Osteoblast (primary cell): ENCODE data around the gene FKBP11. TPM values are rescaled to one million over a fixed set of nuclear protein-coding genes. Genes with fewer than 3 reads are reported as not detected.
A peak's percentile ranks its signal among the peaks of the same experiment; 100 is the strongest.

ENCODE experiments used
- DNase-seq: peaks from one replicate; pipeline ENCODE4 v3.0.0; 2011; ENCODE audit warnings: low spot score, mixed read lengths; ENCODE audit not compliant: insufficient read length; ENCODE audit errors: missing footprints
- H2AFZ ChIP-seq: 2 replicates; pipeline ENCODE4 v1.6.0; 2011; ENCODE audit warnings: mild to moderate bottlenecking, low read length
- H3K27ac ChIP-seq: 2 replicates; pipeline ENCODE4 v1.5.1; 2011; ENCODE audit warnings: mild to moderate bottlenecking, low read depth, low read length, moderate library complexity
- H3K27me3 ChIP-seq: 2 replicates; pipeline ENCODE4 v1.6.0; 2012; ENCODE audit warnings: mild to moderate bottlenecking, control low read depth, inconsistent platforms, low read length, moderate library complexity; ENCODE audit not compliant: insufficient read depth
- H3K36me3 ChIP-seq: 2 replicates; pipeline ENCODE4 v1.5.1; 2011; ENCODE audit warnings: mild to moderate bottlenecking, low read length, control low read depth, moderate library complexity; ENCODE audit not compliant: insufficient read depth
- H3K4me1 ChIP-seq: 2 replicates; pipeline ENCODE4 v1.5.1; 2011; ENCODE audit warnings: mild to moderate bottlenecking, low read length, control low read depth, moderate library complexity; ENCODE audit not compliant: insufficient read depth
- H3K4me2 ChIP-seq: 2 replicates; pipeline ENCODE4 v1.6.0; 2011; ENCODE audit warnings: mild to moderate bottlenecking, low read length; ENCODE audit not compliant: insufficient read depth
- H3K4me3 ChIP-seq: fragments of 200-600 bp; sonication (generic); 3 replicates; pipeline ENCODE4 v1.5.1; 2012; ENCODE audit warnings: mild to moderate bottlenecking, low read length, inconsistent platforms; ENCODE audit not compliant: insufficient read depth
- H3K79me2 ChIP-seq: 2 replicates; pipeline ENCODE4 v1.6.0; 2012; ENCODE audit warnings: mild to moderate bottlenecking, low read length, control low read depth, inconsistent platforms; ENCODE audit not compliant: insufficient read depth
- H3K9me3 ChIP-seq: 2 replicates; pipeline ENCODE4 v1.5.1; 2011; ENCODE audit warnings: low read depth, low read length, control low read depth
- H4K20me1 ChIP-seq: 2 replicates; pipeline ENCODE4 v1.6.0; 2012; ENCODE audit warnings: mild to moderate bottlenecking, low read length, control low read depth; ENCODE audit not compliant: insufficient read depth
- total RNA-seq: library from RNA; depleted of rRNA; stranded (reverse); fragments of >200 nt; gene quantifications from 2 replicates; pipeline ENCODE4 v1.2.3, GENCODE V29; 2012
- TF ChIP-seq, protein P1 (sequence below): IDR thresholded peaks from 2 replicates; pipeline ENCODE4 v1.5.1; 2011; ENCODE audit warnings: mild to moderate bottlenecking, low read depth, low read length, moderate library complexity; ENCODE audit errors: extremely low read depth

Gene FKBP11
- total RNA-seq: 24.8 and 31.8 TPM in 2 replicates

DNA sequence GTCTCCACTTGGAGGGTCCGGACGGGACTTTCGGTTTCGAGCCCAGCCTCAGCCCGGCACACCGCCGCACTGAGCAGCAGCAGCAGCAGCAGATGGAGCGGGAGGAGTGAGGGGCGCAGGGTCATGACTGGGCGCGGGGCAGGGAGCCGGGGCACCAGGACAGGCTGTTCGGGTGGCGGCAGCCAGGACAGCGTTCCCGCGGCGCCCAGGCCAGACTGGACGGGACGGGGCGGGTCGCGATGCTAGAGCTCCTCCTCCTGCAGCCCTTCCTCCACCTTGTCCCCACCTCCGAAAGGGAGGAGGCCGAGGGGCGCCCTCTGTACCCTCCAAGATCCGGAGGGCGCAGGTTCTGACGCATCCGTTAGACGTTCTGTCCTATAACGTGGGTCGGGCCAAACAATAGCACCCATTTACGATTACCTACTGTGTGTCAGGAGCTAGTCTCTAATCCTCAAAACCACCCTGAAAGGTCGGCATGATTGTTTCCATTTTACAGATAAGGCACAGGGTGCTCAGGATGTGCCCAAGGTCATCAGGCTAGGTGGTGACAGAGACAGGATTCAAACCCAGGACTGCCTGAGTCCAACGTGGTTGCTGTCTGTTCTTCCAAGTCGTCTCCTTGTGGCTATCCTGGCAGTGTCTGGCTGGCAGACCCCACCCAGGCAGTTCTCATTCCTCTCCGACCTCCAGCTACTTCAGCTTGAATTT lies at the start of gene FKBP11:
TSS of gene FKBP11 (minus strand) at position 189 of the 708 bp plus-strand sequence. CDS start at position 125, 64 bp downstream.
- Histone ChIP-seq H3K4me2 (peak within 1 kb of the TSS; percentile 96), H2AFZ (peak within 1 kb of the TSS; percentile 76), H3K36me3 (peaks cover 36% of the 10 kb centered on the region), H3K27me3 (no peaks in the 10 kb centered on the region), H3K4me1 (peaks cover 13% of the 10 kb centered on the region), H3K27ac (peak within 1 kb of the TSS; percentile 81), H4K20me1 (peaks cover 4% of the 10 kb centered on the region), H3K4me3 (peak within 1 kb of the TSS; percentile 94), H3K9me3 (no peaks in the 10 kb centered on the region), H3K79me2 (peaks cover 8% of the 10 kb centered on the region)
- TF ChIP-seq, protein P1, sequence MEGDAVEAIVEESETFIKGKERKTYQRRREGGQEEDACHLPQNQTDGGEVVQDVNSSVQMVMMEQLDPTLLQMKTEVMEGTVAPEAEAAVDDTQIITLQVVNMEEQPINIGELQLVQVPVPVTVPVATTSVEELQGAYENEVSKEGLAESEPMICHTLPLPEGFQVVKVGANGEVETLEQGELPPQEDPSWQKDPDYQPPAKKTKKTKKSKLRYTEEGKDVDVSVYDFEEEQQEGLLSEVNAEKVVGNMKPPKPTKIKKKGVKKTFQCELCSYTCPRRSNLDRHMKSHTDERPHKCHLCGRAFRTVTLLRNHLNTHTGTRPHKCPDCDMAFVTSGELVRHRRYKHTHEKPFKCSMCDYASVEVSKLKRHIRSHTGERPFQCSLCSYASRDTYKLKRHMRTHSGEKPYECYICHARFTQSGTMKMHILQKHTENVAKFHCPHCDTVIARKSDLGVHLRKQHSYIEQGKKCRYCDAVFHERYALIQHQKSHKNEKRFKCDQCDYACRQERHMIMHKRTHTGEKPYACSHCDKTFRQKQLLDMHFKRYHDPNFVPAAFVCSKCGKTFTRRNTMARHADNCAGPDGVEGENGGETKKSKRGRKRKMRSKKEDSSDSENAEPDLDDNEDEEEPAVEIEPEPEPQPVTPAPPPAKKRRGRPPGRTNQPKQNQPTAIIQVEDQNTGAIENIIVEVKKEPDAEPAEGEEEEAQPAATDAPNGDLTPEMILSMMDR: no peak
- peak; percentile 94 for DNase-seq

- peaks cover 4% of the 10 kb centered on the region for H4K20me1 ChIP-seq
- peak overlapping the region; percentile 7 for H3K27ac ChIP-seq
- no peak overlapping the region for H3K4me3 ChIP-seq
- H3K79me2 ChIP-seq: no peaks in the 10 kb centered on the region
- peaks cover 52% of the 10 kb centered on the region for H3K4me1 ChIP-seq
- no peaks in the 10 kb centered on the region for H3K9me3 ChIP-seq
- DNase-seq: peak; percentile 98
- peaks cover 39% of the 10 kb centered on the region for H3K27me3 ChIP-seq
- TF ChIP-seq, protein P1: peak; percentile 77
- H3K36me3 ChIP-seq: no peaks in the 10 kb centered on the region
- H3K4me2 ChIP-seq: peak overlapping the region; percentile 64
- peak overlapping the region; percentile 71 for H2AFZ ChIP-seq
Observed at GRCh38 chr12:48973941-48974673, 48.8 kb upstream of the FKBP11 start.

GRCh38 chr12:48973531-48973930 lies 48.2 kb upstream of the FKBP11 start:
- Histone ChIP-seq H3K27me3 (peaks cover 39% of the 10 kb centered on the region), H3K36me3 (no peaks in the 10 kb centered on the region), H2AFZ (no peak overlapping the region), H3K4me1 (peaks cover 50% of the 10 kb centered on the region), H3K27ac (peak overlapping the region; percentile 7), H3K4me3 (no peak overlapping the region), H3K79me2 (no peaks in the 10 kb centered on the region), H4K20me1 (peaks cover 4% of the 10 kb centered on the region), H3K9me3 (no peaks in the 10 kb centered on the region), H3K4me2 (peak overlapping the region; percentile 64)
- DNase-seq: peak; percentile 96
- TF ChIP-seq, protein P1: no peak

- peak; percentile 79 for DNase-seq
- peaks cover 4% of the 10 kb centered on the region for H4K20me1 ChIP-seq
- TF ChIP-seq, protein P1: no peak
- H3K4me2 ChIP-seq: peak overlapping the region; percentile 64
- H3K27me3 ChIP-seq: peaks cover 34% of the 10 kb centered on the region
- no peak overlapping the region for H3K4me3 ChIP-seq
- peaks cover 47% of the 10 kb centered on the region for H3K4me1 ChIP-seq
- no peaks in the 10 kb centered on the region for H3K79me2 ChIP-seq
- no peak overlapping the region for H3K27ac ChIP-seq
- no peaks in the 10 kb centered on the region for H3K9me3 ChIP-seq
- H3K36me3 ChIP-seq: no peaks in the 10 kb centered on the region
- no peak overlapping the region for H2AFZ ChIP-seq
Observed at GRCh38 chr12:48972952-48973483, 47.7 kb upstream of the FKBP11 start.
